Posterior cingulate gyrus (tissue), 11 donors: ENCODE data around the gene TENT4B.
"Not testable (repeated sequence)": the region's sequence is repeated elsewhere in the genome, so short reads cannot be mapped to it uniquely, and the experiment has no call there.

Experiments used
- DNase-seq, 10 donors: peaks; one replicate each; pipeline versions ENCODE4 v3.0.0 to v3.0.0-alpha.2; 2020 to 2021; ENCODE audit warnings: mixed read lengths in 3 of 10
- intact Hi-C: fragments of 100-400 bp; cut with DNase I; formaldehyde crosslinking; loops from one replicate; pipeline ENCODE4 v1.15.1; 2023

The TENT4B gene

GRCh38 chr16:50224286-50224685 lies 71.2 kb downstream of the TENT4B start:
- intact Hi-C loops, result no loop called here
- no peak for DNase-seq

- no peak for DNase-seq
- intact Hi-C loops, result no loop called here
These were observed 74.0 kb downstream of the TENT4B start for GRCh38 chr16:50227120-50227519.

GRCh38 chr16:50227665-50228064 lies 74.6 kb downstream of the TENT4B start:
- DNase-seq, result no peak
- intact Hi-C loops, result no loop called here

- DNase-seq, result no peak
- intact Hi-C loops, result no loop called here
These were observed 75.3 kb downstream of the TENT4B start for GRCh38 chr16:50228364-50228868.

GRCh38 chr16:50229149-50229726 lies 76.1 kb downstream of the TENT4B start:
- intact Hi-C loops, result no loop called here
- no peak for DNase-seq

GRCh38 chr16:50234771-50235556 lies 81.9 kb downstream of the TENT4B start:
- no peak for DNase-seq
- intact Hi-C loops, result no loop called here

GRCh38 chr16:50235581-50235980 lies 82.5 kb downstream of the TENT4B start:
- no peak for DNase-seq
- intact Hi-C loops, result no loop called here

- no peak for DNase-seq
- intact Hi-C loops, result no loop called here
These were observed 85.2 kb downstream of the TENT4B start for GRCh38 chr16:50238314-50238713.

- intact Hi-C loops, result no loop called here
- DNase-seq, result no peak
These were observed 85.8 kb downstream of the TENT4B start for GRCh38 chr16:50238868-50239301.

GRCh38 chr16:50243024-50243423 lies 89.9 kb downstream of the TENT4B start:
- DNase-seq, intact Hi-C loops: not testable (repeated sequence)

GRCh38 chr16:50244140-50244503 lies 91.0 kb downstream of the TENT4B start:
- intact Hi-C loops, result no loop called here
- DNase-seq, result no peak

- intact Hi-C loops, result loop anchor here (5.0 kb wide), 1 partner anchor 108 kb away; no protein-coding TSS in a partner anchor
- DNase-seq, result no peak
These were observed 91.7 kb downstream of the TENT4B start for GRCh38 chr16:50244504-50245416.

- DNase-seq, result peak in 2 of 10 donors; percentile 66 to 86
- intact Hi-C loops, result loop anchor here (5.0 kb wide), 1 partner anchor 107 kb away; no protein-coding TSS in a partner anchor
These were observed 92.6 kb downstream of the TENT4B start for GRCh38 chr16:50245417-50246298.

GRCh38 chr16:50246299-50247122 lies 93.4 kb downstream of the TENT4B start:
- intact Hi-C loops, result loop anchor here (5.0 kb wide), 1 partner anchor 106 kb away; no protein-coding TSS in a partner anchor

GRCh38 chr16:50247123-50247905 lies 94.2 kb downstream of the TENT4B start:
- DNase-seq, result peak in 1 of 10 donors; percentile 23
- intact Hi-C loops, result loop anchor here (5.0 kb wide), 1 partner anchor 105 kb away; no protein-coding TSS in a partner anchor

More at GRCh38 chr16:50246299-50247122, 93.4 kb downstream of the TENT4B start:
- peak in 2 of 10 donors; percentile 46 to 87 for DNase-seq

GRCh38 chr16:50247906-50248608 lies 95.0 kb downstream of the TENT4B start:
- intact Hi-C loops, result loop anchor here (5.0 kb wide), 1 partner anchor 104 kb away; no protein-coding TSS in a partner anchor
- DNase-seq, result peak in 1 of 10 donors; percentile 32

GRCh38 chr16:50248845-50249244 lies 95.7 kb downstream of the TENT4B start:
- intact Hi-C loops, result loop anchor here (5.0 kb wide), 1 partner anchor 103 kb away; no protein-coding TSS in a partner anchor
- peak in 1 of 10 donors; percentile 28 for DNase-seq
